HepG2 (cell line): ENCODE results near the gene IL27RA. TPM values are rescaled to one million over a fixed set of nuclear protein-coding genes. Genes with fewer than 3 reads are reported as not detected.
"Not testable (repeated sequence)": the region's sequence is repeated elsewhere in the genome, so short reads cannot be mapped to it uniquely, and the experiment has no call there.

Experiments
- ATAC-seq: fragments of 200-7000 bp; cut with Tn5 transposase; 3 replicates; pipeline ENCODE4 v1.9.1; 2020; ENCODE audit warnings: mild to moderate bottlenecking, moderate library complexity
- BruUV-seq: library from RNA; stranded (reverse); fragments of 400-500 nt; replicated peaks from 2 replicates; lab custom pipeline; 2021; lab: Mats Ljungman, UMichigan
- CTCF ChIA-PET: fragments of 300-600 bp; formaldehyde crosslinking; extraction: SDS; loops from one replicate; lab custom pipeline; 2021; ENCODE audit warnings: low total read pairs, inconsistent platforms, low intra/inter-chr PET ratio; lab: Yijun Ruan, JAX
- POLR2A ChIA-PET: fragments of 350-600 bp; sonication (Branson Sonifier 250); formaldehyde crosslinking; loops from one replicate; lab custom pipeline; 2020; ENCODE audit warnings: antibody characterized with exemption, inconsistent platforms; lab: Yijun Ruan, JAX
- DNase-seq: peaks from one replicate; pipeline ENCODE4 v3.0.0-alpha.2; 2015; ENCODE audit warnings: low spot score
- FAIRE-seq: peaks from 3 replicates; lab custom pipeline; 2011; peaks lifted over from hg19 to GRCh38; lab: Jason Lieb, UNC
- H2AFZ ChIP-seq: one replicate; pipeline ENCODE4 v1.6.1; 2011; ENCODE audit warnings: low read length, inconsistent platforms
- H3K27ac ChIP-seq: fragments of 300-600 bp; 3 replicates; pipeline ENCODE4 v1.8.0; 2011; ENCODE audit warnings: mixed run types, mild to moderate bottlenecking, mixed read lengths, low read length, inconsistent platforms; ENCODE audit not compliant: insufficient read depth; ENCODE audit errors: extremely low read length
- H3K27me3 ChIP-seq, 2 experiments: fragments of 200-600 bp in 1 of 2; 2 replicates in 1 of 2; 3 replicates in 1 of 2; pipeline versions ENCODE4 v1.6.0 to v1.8.0; 2011; ENCODE audit warnings: low read length in 2 of 2, mild to moderate bottlenecking in 2 of 2, moderate library complexity in 2 of 2, inconsistent platforms in 1 of 2; ENCODE audit not compliant: insufficient read depth in 2 of 2, control insufficient read depth in 1 of 2
- H3K36me3 ChIP-seq, 2 experiments: fragments of 200-600 bp in 1 of 2; replicated peaks in 1 of 2; 2 replicates in 1 of 2; 3 replicates in 1 of 2; pipeline versions ENCODE4 v1.5.1 to v1.8.0; 2011; ENCODE audit warnings: low read length in 2 of 2, inconsistent platforms in 1 of 2; ENCODE audit not compliant: insufficient read depth in 2 of 2, control insufficient read depth in 1 of 2
- H3K4me1 ChIP-seq: 2 replicates; pipeline ENCODE4 v1.5.1; 2012; ENCODE audit warnings: low read length, inconsistent platforms; ENCODE audit not compliant: insufficient read depth
- H3K4me2 ChIP-seq: 2 replicates; pipeline ENCODE4 v1.6.0; 2011; ENCODE audit warnings: low read depth, low read length, inconsistent platforms
- H3K4me3 ChIP-seq, 3 experiments: fragments of 200-600 bp in 1 of 3; sonication (generic), shearing (Covaris generic) in 1 of 3; replicated peaks in 1 of 3; 2 replicates each; pipeline ENCODE4 v1.5.1; 2011 to 2016; ENCODE audit warnings: low read length in 3 of 3, inconsistent platforms in 2 of 3, low read depth in 2 of 3, mild to moderate bottlenecking in 2 of 3, control low read depth in 1 of 3, mixed read lengths in 1 of 3; ENCODE audit not compliant: insufficient read depth in 1 of 3
- H3K79me2 ChIP-seq: one replicate; pipeline ENCODE4 v1.6.1; 2011; ENCODE audit warnings: low read length, inconsistent platforms; ENCODE audit not compliant: insufficient read depth
- H3K9ac ChIP-seq: 2 replicates; pipeline ENCODE4 v1.6.0; 2011; ENCODE audit warnings: mild to moderate bottlenecking, low read depth, low read length, inconsistent platforms; ENCODE audit not compliant: insufficient read depth
- H3K9me3 ChIP-seq: 2 replicates; pipeline ENCODE4 v1.5.1; 2012; ENCODE audit warnings: mild to moderate bottlenecking, low read length
- H4K20me1 ChIP-seq: 2 replicates; pipeline ENCODE4 v1.6.0; 2011; ENCODE audit warnings: inconsistent platforms, mild to moderate bottlenecking, low read length, moderate library complexity; ENCODE audit not compliant: insufficient read depth
- CTCF ChIP-seq: sonication (generic); formaldehyde crosslinking; IDR thresholded peaks from 2 replicates; pipeline ENCODE4 v1.5.0; 2020; ENCODE audit warnings: mild to moderate bottlenecking, missing genetic modification reagents, moderate library complexity
- FOXK1 ChIP-seq: sonication (generic); formaldehyde crosslinking; IDR thresholded peaks from 2 replicates; pipeline ENCODE4 v1.4.0; 2020; ENCODE audit warnings: low read depth, missing genetic modification reagents, borderline replicate concordance
- KDM2A ChIP-seq: sonication (generic); formaldehyde crosslinking; IDR thresholded peaks from 2 replicates; pipeline ENCODE4 v1.4.0; 2020; ENCODE audit warnings: low read depth, missing genetic modification reagents, borderline replicate concordance
- RAD21 ChIP-seq: fragments of 450-650 bp; formaldehyde crosslinking; IDR thresholded peaks from 2 replicates; pipeline ENCODE4 v1.5.0; 2020; ENCODE audit warnings: mild to moderate bottlenecking
- SMC3 ChIP-seq: IDR thresholded peaks from 2 replicates; pipeline ENCODE4 v1.6.1; 2011; ENCODE audit warnings: low read length, improper control_type of control experiment
- STAG1 ChIP-seq: sonication (generic); formaldehyde crosslinking; IDR thresholded peaks from 2 replicates; pipeline ENCODE4 v1.4.0; 2020; ENCODE audit warnings: missing genetic modification reagents
- XRCC5 ChIP-seq: fragments of 200-400 bp; formaldehyde crosslinking; optimal IDR thresholded peaks from 2 replicates; pipeline ENCODE3; 2017; ENCODE audit warnings: mild to moderate bottlenecking, low read length
- ZBTB38 ChIP-seq: sonication (generic); formaldehyde crosslinking; IDR thresholded peaks from 2 replicates; pipeline ENCODE4 v1.5.1; 2020; ENCODE audit warnings: mild to moderate bottlenecking, missing genetic modification reagents
- ZKSCAN8 ChIP-seq: IDR thresholded peaks from 2 replicates; pipeline ENCODE4 v1.6.1; 2016; ENCODE audit warnings: borderline replicate concordance, missing genetic modification reagents, missing compliant biosample characterization
- ZNF124 ChIP-seq: sonication (generic); formaldehyde crosslinking; IDR thresholded peaks from 2 replicates; pipeline ENCODE4 v1.4.0; 2020; ENCODE audit warnings: missing genetic modification reagents
- ZNF263 ChIP-seq: sonication (generic); formaldehyde crosslinking; IDR thresholded peaks from 2 replicates; pipeline ENCODE4 v1.4.0; 2020; ENCODE audit warnings: missing genetic modification reagents
- ZNF547 ChIP-seq: sonication (generic); formaldehyde crosslinking; IDR thresholded peaks from 2 replicates; pipeline ENCODE4 v1.5.1; 2020; ENCODE audit warnings: mild to moderate bottlenecking, missing genetic modification reagents
- WGBS: methylation state at CpG from one replicate; pipeline ENCODE4 v1.1.6; 2017; ENCODE audit warnings: low lambda C conversion rate; 5-methylcytosine and 5-hydroxymethylcytosine counted together
- in situ Hi-C: cut with HindIII; loops from 2 replicates; pipeline ENCODE4 v1.10.0; 2017; ENCODE audit warnings: low pct_unique_long_range_greater_than_20kb; ENCODE audit not compliant: extremely low pct_ligation_motif_present
- intact Hi-C: fragments of 100-400 bp; cut with micrococcal nuclease; formaldehyde crosslinking; loops from one replicate; pipeline ENCODE4 v1.10.0; 2022; ENCODE audit not compliant: unreplicated experiment
- polyA plus RNA-seq, 8 experiments: library from polyadenylated mRNA; depleted of rRNA in 3 of 8; stranded (reverse) in 7 of 8; unstranded in 1 of 8; fragments of >200 nt; fragmentation: Illumina TruSeq in 4 of 8; extraction: Trizol in 4 of 8; gene quantifications; 2 replicates each; pipeline versions ENCODE4 v1.2.1 to v1.2.3, GENCODE V29; 2011 to 2016; ENCODE audit warnings: low read depth in 4 of 8, missing spikeins in 1 of 8, mixed read lengths in 1 of 8; ENCODE audit not compliant: insufficient read depth in 1 of 8
- total RNA-seq, 5 experiments: library from RNA; depleted of rRNA; stranded (reverse); fragments of >200 nt; fragmentation: Illumina TruSeq; extraction: Trizol; gene quantifications; 2 replicates each; pipeline ENCODE4 v1.2.3, GENCODE V29; 2016; ENCODE audit warnings: low read depth in 1 of 5
- TF ChIP-seq, protein P1 (sequence below): sonication (generic); formaldehyde crosslinking; IDR thresholded peaks from 2 replicates; pipeline ENCODE4 v1.9.0; 2021; ENCODE audit warnings: missing genetic modification reagents, borderline replicate concordance
- TF ChIP-seq, protein P2 (sequence below): sonication (generic); formaldehyde crosslinking; IDR thresholded peaks from 2 replicates; pipeline ENCODE4 v1.5.0; 2020; ENCODE audit warnings: missing genetic modification reagents, mild to moderate bottlenecking, borderline replicate concordance

The IL27RA gene
- total and polyA plus RNA-seq, 2 of the 13 experiments (the other 11 are each of a cell fraction or from before 2014, with no cell fraction given): 3.5 to 8.1 TPM

DNA sequence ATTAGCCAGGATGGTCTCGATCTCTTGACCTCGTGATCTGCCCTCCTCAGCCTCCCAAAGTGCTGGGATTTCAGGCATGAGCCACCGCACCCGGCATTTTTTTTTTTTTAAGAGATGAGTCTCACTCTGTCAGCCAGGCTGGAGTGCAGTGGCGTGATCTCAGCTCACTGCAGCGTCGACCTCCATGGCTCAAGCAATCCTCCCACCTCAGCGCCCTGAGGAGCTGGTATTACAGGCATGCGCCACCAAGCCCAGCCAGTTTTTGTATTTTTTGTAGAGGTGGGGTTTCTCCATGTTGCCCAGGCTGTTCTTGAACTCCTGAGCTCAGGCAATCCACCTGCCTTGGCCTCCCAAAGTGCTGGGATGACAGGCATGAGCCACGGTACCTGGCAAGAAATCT lies 16.3 kb downstream of the IL27RA start:
- H3K4me1 ChIP-seq, H2AFZ ChIP-seq, DNase-seq, H3K27ac ChIP-seq, POLR2A ChIA-PET, intact Hi-C loops, ATAC-seq, H3K79me2 ChIP-seq, CTCF ChIA-PET, FAIRE-seq, H3K27me3 ChIP-seq, H3K4me2 ChIP-seq, BruUV-seq, in situ Hi-C loops, H3K9me3 ChIP-seq, H3K9ac ChIP-seq, H3K36me3 ChIP-seq, H3K4me3 ChIP-seq, H4K20me1 ChIP-seq: not testable (repeated sequence)
- WGBS: 96% methylated on average over 10 of the region's 10 CpGs

DNA sequence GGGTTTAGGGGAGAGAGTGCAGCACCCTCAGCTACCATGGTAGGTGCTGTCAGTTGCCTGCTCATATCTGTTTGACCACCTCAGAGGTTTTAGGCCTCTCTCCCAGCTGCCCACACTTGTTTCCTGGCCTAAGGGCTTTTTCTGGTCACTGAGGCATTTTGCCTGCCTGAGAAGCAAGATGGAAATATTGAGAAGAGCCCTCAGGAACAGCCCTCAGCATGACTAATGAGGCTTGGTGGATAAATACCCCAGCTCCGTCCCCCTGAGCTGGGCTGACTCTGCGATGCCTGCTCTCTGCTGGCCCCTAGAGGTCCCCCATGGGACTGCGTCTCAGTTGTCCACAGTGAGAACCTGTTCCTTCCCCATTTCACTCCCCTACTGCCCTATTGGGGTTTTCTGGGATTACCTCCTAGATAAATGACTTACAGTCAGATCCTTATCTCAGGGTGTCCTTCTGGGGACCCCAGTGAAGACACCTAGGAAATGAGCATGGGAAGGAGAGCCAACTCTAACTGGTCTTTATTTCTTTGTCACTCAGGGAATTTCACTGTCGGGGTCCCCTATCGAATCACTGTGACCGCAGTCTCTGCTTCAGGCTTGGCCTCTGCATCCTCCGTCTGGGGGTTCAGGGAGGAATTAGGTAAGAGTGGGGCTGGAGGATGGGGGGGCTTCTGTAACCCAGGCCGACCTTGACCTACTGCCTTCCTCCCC lies 17.0 kb downstream of the IL27RA start:
- CTCF ChIA-PET: no interaction called here
- BruUV-seq: no TSS peak
- H3K79me2 ChIP-seq: no peaks in the 10 kb centered on the region
- DNase-seq: peak; percentile 23
- H3K9ac ChIP-seq: no peak overlapping the region
- no peaks in the 10 kb centered on the region for H3K36me3 ChIP-seq
- no peaks in the 10 kb centered on the region for H3K27me3 ChIP-seq
- WGBS: 84% methylated on average over 8 of the region's 8 CpGs
- H3K27ac ChIP-seq: no peak overlapping the region
- no peak for FAIRE-seq
- no peaks in the 10 kb centered on the region for H3K4me1 ChIP-seq
- H3K4me2 ChIP-seq: no peak overlapping the region
- H2AFZ ChIP-seq: no peak overlapping the region
- H4K20me1 ChIP-seq: no peaks in the 10 kb centered on the region
- in situ Hi-C loops (no loop called here), intact Hi-C loops (no loop called here)
- no peak overlapping the region for H3K4me3 ChIP-seq
- peaks cover 4% of the 10 kb centered on the region for H3K9me3 ChIP-seq
- ATAC-seq: peak; percentile 72
- POLR2A ChIA-PET: interaction anchor here (0.7 kb wide), 1 partner anchor 165 kb away, joined by 3 read pairs; no protein-coding TSS in a partner anchor
- TF ChIP-seq XRCC5: peak; percentile 74
- TF ChIP-seq RAD21: peak; percentile 41
- TF ChIP-seq, protein P1, sequence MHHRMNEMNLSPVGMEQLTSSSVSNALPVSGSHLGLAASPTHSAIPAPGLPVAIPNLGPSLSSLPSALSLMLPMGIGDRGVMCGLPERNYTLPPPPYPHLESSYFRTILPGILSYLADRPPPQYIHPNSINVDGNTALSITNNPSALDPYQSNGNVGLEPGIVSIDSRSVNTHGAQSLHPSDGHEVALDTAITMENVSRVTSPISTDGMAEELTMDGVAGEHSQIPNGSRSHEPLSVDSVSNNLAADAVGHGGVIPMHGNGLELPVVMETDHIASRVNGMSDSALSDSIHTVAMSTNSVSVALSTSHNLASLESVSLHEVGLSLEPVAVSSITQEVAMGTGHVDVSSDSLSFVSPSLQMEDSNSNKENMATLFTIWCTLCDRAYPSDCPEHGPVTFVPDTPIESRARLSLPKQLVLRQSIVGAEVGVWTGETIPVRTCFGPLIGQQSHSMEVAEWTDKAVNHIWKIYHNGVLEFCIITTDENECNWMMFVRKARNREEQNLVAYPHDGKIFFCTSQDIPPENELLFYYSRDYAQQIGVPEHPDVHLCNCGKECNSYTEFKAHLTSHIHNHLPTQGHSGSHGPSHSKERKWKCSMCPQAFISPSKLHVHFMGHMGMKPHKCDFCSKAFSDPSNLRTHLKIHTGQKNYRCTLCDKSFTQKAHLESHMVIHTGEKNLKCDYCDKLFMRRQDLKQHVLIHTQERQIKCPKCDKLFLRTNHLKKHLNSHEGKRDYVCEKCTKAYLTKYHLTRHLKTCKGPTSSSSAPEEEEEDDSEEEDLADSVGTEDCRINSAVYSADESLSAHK: no peak
- no peak for TF ChIP-seq ZNF124 (CRISPR knock-in tag)
- TF ChIP-seq ZNF263 (CRISPR knock-in tag): no peak
- TF ChIP-seq, protein P2, sequence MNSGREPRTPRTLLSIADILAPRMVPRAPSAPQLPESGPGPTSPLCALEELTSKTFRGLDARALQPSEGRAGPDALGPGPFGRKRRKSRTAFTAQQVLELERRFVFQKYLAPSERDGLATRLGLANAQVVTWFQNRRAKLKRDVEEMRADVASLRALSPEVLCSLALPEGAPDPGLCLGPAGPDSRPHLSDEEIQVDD (CRISPR knock-in tag): no peak
- no peak for TF ChIP-seq FOXK1
- TF ChIP-seq ZBTB38: no peak
- TF ChIP-seq KDM2A (CRISPR knock-in tag): peak; percentile 33; the same call in 1 of the 2 replicates
- peak; percentile 55 for TF ChIP-seq STAG1
- TF ChIP-seq ZKSCAN8 (CRISPR knock-in tag): no peak
- TF ChIP-seq ZNF547 (CRISPR knock-in tag): no peak
- 0 out of 2 replicates have a peak, but pooled peaks have one; percentile 20 for TF ChIP-seq SMC3
- peak; percentile 72 for TF ChIP-seq CTCF
